Measurements from ENCODE around the gene MGAT5B.

Gene MGAT5B

DNA sequence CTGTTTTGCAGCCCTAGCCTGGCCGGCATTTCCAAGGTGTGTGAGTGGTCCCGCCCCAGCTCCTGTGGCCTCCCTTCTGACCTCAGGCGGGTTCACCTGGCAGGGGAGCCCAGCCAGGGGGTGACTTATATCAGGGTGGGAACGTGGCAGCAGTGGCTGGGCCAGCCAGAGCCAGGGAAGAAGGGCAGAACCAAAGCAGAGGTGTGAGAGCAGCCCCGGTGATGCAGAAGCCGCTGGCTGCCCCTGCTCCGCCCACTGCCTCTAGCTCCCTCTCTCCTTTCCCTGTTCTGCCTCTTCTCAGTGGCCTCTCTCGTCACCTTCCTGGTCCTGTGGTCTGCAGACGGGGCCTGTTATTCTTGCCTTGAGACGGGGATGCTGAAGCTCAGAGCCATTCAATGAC lies 12.1 kb downstream of the MGAT5B start:
- no peak for DNase-seq (ENCODE audit: low spot score)

DNA sequence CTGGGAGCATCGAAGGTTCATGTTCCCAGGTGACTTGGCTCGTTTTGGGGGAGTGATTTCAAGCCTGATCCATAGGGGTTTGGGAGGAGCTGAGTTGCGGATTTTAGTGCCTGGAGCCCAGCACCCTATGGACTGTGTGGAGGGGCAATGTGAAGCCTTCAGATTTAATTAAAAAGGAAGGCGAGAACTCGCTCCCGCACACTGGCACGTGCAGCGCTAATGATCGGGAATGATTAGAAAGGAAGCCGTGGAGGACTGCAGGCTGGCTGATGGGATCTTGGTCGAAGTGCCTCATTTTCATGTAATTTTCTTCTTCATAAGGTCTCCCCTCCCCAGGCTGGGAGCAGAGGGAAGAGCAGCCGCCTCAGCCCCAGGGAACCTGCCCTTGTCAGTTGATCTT lies 12.8 kb downstream of the MGAT5B start:
- DNase-seq (ENCODE audit: low spot score) = no peak

DNA sequence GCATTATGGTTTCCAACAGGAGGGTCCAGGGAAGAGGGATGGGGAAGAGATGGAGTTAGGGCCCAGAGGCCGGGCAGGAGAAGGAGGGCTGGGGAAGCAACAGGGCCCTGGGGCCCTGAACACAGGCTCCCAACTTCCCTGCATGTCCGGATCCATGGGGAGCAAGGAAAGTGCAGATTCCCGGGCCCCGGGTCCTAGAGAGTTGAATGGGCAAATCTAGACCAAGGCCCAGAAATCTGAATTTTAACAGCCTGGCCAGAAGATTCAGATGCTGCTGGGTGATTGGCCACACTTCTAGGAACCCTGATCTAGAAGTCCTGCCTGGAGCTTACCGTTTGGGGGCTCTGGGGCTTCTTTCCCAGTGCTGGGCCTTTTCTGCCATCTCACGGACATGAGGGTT lies 13.2 kb downstream of the MGAT5B start:
- no peak for DNase-seq (ENCODE audit: low spot score)

DNA sequence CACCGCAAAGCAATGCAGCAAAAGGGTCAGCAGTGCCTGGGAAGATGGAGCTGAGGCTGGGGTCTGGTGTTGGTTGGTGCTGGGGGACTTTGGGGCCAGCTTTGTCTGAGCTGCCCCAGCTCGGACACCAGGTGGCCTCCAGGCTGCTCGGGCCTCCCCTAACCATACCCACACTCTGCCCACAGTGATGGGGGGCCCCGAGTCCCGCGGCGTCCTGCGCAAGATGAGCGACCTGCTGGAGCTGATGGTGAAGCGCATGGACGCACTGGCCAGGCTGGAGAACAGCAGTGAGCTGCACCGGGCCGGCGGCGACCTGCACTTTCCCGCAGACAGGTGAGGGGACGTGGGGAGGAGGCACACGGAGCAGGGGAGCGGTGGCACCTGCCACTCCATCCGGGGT lies 13.8 kb downstream of the MGAT5B start:
- no peak for DNase-seq (ENCODE audit: low spot score)

DNA sequence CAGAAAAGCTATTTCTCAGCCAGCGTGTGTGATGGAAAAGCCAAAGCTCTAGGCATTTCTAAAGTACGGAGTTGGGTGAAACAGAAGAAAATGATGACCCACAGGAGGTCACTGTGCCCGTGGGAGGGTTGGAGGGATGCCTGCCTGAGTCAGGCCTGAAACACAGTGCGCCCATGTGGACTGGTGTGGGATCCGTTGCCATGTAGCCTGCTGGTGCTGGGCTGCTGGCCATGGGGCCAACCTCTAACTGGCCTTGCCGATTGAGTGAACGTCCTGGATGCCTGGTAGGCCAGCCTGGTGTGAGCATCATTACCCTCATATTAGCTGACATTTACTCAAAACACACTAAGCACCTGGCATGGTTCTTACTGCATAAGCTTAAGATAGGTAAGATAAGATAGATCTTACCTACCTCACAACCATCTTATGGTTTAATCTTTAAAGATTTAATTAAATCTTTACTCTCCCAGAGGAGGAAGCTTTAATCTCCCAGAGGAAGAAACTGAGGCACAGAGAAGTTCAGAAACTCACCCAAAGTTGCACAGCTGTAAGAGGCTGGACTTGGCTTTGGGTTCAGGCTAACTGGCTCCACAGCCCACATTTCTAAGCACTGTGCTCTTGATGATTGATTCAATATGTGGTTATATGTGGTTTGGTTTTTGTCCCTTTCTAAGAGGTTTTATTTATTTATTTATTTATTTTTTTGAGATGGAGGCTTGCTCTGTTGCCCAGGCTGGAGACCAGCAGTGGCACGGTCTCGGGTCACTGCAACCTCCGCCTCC lies 15.7 kb downstream of the MGAT5B start:
- no peak for DNase-seq (ENCODE audit: low spot score)

DNA sequence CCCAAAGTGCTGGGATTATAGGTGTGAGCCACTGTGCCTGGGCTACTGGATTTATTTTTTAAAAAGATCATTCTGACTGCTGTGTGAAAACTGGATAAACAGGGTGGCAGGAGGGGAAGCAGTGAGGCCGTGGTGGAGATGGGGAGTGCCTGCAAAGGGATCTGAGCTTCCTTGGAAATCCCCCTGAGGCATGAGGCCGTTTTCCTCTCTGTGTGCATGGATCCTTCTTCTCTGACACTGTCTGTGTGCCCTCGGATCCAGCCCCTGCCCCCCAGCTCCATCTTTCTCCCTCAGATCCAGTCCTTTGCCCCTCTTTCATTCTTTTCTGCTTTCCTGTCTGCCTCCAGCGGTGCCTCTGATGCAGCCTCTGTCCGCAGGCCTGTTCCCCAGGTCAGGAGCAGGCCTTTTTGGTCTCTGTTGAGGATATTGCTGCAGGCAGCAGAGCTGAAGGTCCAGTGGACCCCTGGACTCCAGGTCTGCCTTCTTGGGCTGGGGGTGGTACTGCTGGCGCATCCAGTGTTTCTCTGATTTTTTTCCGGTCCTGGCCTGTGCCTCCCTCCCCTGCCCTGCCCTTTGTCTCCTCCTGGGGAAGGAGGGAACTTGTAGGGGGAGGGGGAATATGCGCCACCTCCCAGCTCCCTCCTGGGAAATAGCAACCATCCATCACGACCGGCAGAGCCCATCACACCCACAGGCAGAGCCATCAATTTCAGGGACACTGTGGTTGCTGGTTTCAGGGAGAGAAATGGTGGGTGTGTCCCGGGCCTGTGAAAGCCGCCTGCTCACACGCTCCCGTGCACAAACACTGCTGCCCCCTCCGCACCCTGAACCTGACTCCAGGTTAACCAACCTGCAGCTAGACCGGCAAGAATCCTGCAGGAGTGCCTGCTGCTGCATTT lies 17.0 kb downstream of the MGAT5B start:
- no peak for DNase-seq (ENCODE audit: low spot score)

DNA sequence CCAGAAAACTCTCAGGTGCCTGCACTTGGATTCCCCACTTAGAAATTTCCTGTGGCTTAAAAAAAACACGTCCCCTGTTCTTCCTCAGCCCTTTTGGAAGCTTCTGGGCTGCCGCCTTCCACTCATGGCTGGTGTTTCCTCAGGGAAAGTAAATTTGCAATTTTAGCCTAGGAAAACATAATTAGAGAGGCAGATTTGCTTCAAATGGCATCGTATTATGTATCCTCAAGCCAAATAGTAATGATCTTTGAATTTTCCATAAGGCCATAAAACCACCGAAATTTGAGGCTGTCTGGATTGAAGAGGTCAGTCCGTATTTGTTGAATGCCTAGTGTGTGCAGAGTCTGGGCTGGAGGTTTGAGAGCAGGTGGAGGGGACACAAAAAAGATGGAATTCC lies 17.7 kb downstream of the MGAT5B start:
- no peak for DNase-seq (ENCODE audit: low spot score)

DNA sequence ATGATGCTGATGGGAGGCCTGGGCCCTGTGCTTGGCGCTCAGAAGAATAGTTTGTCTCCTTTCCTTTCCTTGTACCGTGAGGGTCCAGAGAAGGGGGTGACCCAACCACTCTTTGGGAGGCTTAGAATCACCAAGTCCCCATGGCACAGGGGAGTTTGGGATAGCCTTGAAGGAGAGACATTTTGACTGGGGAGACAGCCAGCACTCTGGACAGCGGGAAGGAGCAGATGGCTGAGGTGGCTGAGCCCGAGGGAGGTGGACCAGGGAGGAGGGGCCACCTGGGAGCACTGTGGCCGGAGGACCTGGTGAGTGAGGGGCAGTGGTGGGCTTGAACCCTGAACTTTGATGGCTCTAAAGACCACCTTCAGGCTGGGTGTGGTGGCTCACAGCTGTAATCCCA lies 18.2 kb downstream of the MGAT5B start:
- no peak for DNase-seq (ENCODE audit: low spot score)

DNA sequence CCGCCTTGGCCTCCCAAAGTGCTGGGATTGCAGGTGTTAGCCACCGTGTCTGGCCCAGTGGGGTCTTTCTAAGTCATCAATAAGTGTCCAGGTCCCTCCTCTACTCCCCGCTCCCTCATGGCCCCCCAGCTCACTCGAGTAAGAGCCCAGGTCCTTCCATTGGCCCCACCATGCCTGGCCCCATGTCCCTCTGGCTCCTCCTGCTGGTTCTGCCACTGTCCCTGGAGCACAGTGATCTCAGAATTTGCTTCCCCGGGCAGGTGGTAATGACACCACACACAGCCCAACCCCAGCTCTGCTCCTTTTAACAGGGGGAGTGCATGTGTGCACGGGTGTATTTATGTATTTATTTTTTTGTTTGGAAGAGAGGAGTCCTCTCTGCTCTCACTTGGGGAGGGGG lies 19.6 kb downstream of the MGAT5B start:
- DNase-seq (ENCODE audit: low spot score) = no peak

DNA sequence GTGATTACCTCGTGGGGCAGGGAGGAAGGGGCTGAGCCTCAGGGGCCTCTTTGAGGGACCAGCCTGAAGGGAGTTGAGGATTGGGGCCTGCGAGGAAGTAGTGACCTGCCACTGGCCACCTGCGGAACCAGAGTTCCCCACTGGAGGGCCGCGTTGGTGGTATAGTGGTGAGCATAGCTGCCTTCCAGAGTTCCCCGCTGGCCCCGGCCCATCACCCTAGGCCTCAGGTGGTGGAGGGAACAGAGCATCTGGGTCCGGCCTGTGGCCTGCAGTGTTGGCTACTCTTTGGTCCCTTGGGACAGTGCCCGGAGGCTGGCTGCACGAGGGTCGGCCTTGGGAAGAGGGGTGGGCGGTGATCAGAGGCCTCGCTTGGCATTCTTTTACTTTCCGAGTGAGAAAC lies 20.5 kb downstream of the MGAT5B start:
- DNase-seq (ENCODE audit: low spot score) = no peak

DNA sequence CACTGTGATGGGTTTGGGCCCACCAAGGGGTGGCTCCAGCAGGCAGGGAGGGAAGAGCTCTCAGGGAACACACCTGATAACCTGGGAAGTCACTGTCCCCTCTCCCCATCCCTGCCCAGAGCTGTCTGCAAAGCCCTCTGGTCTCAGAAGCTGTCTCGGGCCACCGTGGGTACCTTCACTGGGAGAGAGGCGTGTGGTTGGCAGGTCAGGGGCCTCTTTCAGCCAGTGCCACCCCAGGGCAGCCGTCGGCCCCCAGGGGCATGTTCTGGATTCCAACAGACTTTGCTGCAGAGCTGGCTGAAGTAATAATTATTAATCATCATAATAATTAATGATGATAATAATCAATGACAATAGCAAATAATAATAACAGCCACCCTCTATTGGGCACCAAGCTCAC lies 21.1 kb downstream of the MGAT5B start:
- no peak for DNase-seq (ENCODE audit: low spot score)

DNA sequence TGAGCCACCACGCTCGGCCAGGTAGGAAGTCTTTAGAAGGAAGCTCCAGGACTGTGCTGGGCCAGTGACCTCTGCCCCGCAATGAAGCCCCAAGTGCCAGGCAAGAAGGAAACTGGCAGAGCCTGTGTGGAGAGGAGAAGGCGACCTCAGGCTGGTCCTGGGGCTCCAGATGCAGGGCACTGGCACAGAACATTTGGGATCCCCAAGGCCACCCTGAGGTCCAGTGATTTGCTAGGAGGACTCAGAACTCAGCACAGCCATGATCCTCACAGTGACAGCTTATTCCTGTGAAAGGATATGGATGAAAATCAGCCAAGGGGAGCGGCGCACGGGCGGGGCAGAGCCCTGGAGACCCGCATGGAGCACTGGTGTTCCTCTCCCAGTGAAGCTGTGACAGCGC lies 24.1 kb downstream of the MGAT5B start:
- no peak for DNase-seq (ENCODE audit: low spot score)

DNA sequence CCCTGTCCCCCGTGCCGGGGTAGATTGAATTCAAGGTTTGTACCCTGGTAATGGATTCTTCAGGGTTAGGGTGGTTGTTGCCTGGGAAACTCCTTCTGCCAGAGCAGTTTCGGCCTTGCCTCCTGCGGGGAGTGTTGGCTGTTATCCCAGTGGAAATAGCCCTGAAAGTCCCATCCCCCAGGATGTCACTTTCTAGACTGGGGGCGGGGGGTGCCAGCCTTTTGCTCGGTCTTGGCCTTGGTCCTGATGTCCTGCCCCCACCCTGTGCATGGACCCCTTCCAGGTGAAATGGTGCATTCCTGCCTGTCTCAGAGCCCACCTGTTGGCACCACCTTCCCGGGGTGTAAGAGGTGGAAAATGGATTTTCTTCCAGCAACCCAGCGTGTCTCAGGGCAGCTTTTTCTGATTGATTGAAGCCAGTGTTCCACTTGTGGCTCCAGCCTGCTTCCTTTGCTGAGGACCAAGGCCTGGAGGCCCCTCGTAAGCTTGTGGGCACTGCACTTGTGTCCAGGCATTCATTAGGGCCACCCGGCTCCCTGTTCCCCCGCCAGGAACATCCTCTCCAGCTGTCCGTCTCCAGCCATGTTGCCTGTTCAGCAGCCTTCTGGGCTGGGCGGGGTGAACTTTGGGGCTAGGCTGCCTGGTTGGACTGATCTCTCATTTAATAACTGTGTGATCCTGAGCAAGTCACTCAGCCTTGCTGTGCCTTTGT lies 25.6 kb downstream of the MGAT5B start:
- no peak for DNase-seq (ENCODE audit: low spot score)

DNA sequence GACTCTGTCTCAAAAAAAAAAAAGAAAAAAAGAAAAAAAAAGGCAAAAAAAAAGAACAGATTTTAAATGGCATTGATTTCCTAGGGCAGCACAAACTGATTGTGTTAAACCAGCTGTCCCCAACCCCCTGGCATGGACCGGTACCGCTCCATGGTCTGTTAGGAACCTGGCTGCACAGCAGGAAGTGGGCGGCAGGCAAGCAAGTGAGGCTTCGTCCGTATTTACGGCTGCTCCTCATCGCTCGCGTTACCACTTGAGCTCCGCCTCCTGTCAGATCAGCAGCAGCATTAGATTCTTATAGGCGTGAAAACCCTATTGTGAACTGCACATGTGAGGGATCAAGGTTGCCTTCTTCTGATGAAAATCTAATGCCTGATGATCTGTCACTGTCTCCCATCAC lies 26.6 kb downstream of the MGAT5B start:
- no peak for DNase-seq (ENCODE audit: low spot score)

DNA sequence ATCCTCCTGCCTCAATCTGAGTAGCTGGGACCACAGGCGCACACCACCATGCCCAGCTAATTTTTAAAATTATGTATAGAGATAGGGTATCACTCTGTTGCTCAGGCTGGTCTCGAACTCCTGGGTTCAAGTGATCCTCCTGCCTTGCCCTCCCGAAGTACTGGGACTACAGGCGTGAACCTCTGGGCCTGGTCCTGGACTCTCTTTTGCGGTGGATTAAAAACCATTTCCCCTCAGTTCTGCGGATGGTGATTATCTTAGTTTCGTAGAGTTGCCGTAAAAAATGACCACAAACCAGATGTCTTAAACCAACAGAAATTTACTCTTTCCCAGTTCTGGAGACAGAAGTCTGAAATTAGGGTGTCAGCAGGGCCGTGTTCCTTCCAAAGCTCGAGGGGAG lies 28.8 kb downstream of the MGAT5B start:
- DNase-seq (ENCODE audit: low spot score) = no peak

DNA sequence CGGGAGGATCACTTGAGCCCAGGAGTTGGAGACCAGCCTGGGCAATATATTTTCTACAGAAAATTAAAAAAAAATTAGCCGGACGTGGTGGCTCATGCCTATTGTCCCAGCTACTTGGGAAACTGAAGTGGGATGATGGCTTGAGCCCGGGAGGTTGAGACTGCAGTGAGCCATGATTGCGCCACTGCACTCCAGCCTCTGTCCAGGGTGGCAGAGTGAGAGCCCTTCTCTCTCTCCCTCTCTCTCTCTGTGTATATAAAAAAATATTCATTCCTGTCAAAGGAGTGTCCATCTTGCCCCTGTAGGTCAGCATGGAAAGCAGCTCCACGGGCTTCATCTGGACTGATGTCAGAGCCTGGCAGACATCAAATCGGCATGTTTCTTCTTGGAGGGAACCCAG lies 31.2 kb downstream of the MGAT5B start:
- DNase-seq (ENCODE audit: low spot score) = no peak

DNA sequence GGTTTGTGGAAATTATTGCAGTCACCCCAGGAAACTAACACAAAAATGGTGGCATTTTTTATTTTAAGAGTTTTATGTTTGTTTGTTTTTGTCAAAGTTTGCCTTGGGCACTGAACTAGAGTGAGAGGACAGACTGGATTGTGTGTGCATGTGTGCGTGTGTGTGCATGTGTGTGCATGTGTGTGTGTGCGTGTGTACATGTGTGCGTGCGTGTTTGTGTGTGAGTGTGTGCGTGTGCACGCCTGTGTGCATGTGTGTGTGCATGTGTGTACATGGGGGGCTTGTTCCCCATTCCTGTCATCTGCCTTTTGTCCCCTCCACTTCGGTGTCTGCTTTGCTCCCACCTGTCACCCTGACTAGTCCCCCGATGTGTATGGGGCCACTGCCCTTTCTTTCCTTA lies 32.5 kb downstream of the MGAT5B start:
- DNase-seq (ENCODE audit: low spot score) = no peak

DNA sequence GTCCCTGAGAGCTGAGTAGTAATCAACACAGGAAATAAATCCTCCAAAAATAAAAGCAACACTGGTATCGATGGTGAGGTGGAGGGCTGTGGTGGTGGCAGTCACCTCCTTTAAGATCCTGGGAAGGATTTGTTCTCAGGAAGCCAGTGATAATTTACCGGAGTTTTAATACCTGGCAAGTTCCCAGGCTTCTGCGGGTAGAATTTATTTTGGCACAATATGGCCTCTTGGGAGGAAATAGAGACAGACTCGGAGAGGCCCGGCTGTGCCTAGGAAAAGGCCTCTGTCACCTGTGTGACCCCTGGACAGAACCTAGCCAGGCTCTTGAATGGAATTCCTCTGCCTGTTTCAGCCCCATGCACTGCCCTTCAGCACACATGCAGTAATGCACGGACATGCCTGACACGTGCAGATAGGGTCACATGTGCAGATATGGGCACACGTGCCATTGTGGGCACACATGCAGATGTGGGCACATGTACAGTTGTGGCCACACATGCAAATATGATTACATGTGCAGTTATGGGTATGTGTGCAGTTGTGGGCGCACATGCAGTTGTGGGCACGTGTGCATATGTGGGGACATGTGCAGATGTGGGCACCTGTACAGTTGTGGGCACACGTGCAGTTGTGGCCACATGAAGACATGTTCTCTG lies 33.5 kb downstream of the MGAT5B start:
- no peak for DNase-seq (ENCODE audit: low spot score)

DNA sequence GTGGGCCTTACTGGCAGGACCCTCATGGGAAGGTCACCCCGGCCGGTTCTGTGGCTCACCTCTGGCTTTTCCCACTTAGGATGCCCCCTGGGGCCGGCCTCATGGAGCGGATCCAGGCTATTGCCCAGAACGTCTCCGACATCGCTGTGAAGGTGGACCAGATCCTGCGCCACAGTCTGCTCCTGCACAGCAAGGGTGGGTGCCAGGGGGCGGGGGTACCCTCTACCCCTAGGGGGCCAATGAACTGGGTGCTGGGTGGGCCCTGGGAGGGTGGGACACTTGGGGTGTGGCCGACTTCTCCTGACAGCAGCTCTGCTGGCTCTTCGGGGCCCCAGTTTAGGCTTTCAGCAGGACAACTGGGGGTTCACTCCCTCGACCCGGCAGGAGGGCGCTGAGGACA lies 34.3 kb downstream of the MGAT5B start:
- DNase-seq (ENCODE audit: low spot score) = no peak

DNA sequence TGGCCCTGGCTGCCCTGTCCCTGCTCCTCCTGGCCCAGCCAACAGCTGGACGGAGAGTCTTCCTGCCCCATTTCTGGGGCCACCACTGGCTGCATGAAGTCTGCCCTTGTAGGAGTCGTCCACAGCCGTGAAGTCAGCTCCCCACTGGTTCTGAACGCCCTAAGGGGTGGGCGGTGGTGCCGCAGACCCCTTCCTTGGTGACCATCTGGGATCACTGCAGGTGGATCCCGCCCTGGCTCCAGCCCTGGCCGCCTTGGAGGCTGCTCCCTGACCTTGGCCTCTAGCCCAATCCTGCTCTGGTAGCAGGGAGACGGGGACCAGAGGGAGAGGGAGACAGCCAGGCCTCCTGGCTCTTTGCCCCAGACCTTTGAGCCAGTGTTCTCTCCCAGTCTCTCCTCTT lies 35.4 kb downstream of the MGAT5B start:
- DNase-seq (ENCODE audit: low spot score) = no peak

DNA sequence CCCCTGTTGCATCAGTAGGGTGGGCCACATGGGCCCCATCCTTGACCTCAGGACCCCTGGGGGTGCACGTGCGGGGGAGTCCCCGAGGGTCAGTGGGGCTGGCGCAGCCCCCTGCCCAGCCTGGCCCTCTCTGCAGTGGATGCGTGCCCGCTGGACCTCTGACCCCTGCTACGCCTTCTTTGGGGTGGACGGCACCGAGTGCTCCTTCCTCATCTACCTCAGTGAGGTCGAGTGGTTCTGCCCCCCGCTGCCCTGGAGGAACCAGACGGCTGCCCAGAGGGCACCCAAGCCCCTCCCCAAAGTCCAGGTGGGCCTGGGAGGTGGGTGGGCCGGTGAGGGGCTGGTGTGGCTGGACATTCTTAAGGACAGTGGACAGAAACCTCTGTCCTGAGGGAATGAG lies 35.9 kb downstream of the MGAT5B start:
- DNase-seq (ENCODE audit: low spot score) = no peak

DNA sequence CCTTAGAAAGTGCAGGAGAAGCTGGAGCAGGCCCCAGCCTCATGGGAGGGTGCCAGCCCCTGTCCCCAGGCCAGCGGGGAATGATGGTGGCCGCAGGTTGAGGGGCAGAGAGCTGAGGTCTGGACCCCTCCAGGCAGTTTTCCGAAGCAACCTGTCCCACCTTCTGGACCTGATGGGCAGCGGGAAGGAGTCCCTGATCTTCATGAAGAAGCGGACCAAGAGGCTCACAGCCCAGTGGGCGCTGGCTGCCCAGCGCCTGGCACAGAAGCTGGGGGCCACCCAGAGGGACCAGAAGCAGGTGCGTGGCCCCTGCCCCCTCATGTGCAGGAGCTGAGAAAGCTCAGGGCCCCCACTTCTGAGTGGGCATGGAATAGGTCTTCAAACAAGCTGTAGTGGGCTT lies 36.8 kb downstream of the MGAT5B start:
- no peak for DNase-seq (ENCODE audit: low spot score)
